Activated T-cell treated with anti-CD3 and anti-CD28 coated beads, Interleukin-2, amount 50 U/mL, for 1 hour (primary cell): ENCODE measurements around the gene ZNF462.
"Not testable (repeated sequence)": the region's sequence is repeated elsewhere in the genome, so short reads cannot be mapped to it uniquely, and the experiment has no call there.

Source experiments
- DNase-seq: peaks from one replicate; pipeline ENCODE4 v3.0.0-alpha.2; 2020

Gene ZNF462, protein sequence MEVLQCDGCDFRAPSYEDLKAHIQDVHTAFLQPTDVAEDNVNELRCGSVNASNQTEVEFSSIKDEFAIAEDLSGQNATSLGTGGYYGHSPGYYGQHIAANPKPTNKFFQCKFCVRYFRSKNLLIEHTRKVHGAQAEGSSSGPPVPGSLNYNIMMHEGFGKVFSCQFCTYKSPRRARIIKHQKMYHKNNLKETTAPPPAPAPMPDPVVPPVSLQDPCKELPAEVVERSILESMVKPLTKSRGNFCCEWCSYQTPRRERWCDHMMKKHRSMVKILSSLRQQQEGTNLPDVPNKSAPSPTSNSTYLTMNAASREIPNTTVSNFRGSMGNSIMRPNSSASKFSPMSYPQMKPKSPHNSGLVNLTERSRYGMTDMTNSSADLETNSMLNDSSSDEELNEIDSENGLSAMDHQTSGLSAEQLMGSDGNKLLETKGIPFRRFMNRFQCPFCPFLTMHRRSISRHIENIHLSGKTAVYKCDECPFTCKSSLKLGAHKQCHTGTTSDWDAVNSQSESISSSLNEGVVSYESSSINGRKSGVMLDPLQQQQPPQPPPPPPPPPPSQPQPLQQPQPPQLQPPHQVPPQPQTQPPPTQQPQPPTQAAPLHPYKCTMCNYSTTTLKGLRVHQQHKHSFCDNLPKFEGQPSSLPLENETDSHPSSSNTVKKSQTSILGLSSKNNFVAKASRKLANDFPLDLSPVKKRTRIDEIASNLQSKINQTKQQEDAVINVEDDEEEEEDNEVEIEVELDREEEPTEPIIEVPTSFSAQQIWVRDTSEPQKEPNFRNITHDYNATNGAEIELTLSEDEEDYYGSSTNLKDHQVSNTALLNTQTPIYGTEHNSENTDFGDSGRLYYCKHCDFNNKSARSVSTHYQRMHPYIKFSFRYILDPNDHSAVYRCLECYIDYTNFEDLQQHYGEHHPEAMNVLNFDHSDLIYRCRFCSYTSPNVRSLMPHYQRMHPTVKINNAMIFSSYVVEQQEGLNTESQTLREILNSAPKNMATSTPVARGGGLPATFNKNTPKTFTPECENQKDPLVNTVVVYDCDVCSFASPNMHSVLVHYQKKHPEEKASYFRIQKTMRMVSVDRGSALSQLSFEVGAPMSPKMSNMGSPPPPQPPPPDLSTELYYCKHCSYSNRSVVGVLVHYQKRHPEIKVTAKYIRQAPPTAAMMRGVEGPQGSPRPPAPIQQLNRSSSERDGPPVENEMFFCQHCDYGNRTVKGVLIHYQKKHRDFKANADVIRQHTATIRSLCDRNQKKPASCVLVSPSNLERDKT (N-terminal part only)

GRCh38 chr9:106862821-106863720 is at the start of gene ZNF462:
Gene ZNF462 (plus strand): TSS chr9:106863166. CDS start chr9:106923384, 60,218 bp downstream.
- no peak for DNase-seq

DNA sequence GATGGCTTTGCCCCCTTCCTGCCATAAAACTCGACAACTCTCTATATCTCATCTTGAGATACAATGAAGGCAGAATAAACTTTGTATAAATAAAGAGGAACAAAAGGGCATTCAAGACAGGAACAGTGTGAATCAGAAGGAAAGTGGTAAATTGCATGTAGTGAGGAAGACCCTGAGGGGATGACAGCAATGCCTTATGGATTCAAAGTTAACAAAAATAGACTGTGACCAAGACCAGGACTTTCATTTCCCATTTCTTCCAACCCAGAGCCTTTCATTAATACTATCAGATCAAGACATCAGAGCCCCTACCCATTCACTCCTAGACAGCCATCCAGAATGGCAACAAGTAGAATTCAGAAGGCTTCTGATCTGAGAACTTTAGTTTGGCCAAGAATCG is 46.4 kb upstream of the ZNF462 start:
- no peak for DNase-seq

- DNase-seq: no peak
Measured at GRCh38 chr9:106818034-106818433, 44.9 kb upstream of the ZNF462 start.

DNA sequence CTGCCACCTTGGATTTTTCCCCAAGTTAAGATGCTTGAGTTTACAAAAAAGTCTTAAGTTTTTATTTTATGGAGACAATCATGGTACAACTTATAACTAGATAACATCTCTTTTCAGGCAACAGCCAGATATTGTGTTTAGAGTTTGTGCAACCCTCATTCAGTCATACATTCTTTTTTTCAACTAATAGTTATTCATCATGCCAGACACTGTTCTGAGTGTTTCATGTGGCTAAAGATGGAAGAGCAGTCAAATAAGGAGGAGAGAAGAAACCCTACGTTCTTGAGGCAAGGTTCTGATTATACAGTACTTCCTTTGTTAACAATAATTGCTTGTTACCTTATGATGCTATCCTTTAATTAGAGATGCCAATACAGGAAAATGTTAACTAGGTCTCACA is 42.1 kb upstream of the ZNF462 start:
- DNase-seq: no peak

DNA sequence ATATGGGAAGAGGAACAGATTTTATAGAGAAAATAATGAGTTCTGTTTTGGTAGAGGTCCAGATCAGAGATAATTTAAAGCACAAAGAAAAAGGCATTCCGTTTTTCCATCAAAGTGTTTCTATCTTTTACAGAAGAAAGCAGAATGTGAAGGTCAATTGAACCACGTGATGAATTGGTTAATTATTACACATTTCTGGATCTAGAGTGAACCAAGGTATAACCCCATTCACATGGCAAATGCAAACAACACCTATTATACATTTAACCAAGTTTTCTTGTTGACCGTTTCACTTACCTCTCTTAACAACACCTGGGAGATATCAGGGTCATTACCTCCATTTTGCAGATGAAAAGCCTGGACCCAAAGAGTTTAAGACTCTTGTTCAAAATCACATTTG is 34.9 kb upstream of the ZNF462 start:
- DNase-seq: no peak

- DNase-seq: no peak
Measured at GRCh38 chr9:106828965-106829364, 34.0 kb upstream of the ZNF462 start.

DNA sequence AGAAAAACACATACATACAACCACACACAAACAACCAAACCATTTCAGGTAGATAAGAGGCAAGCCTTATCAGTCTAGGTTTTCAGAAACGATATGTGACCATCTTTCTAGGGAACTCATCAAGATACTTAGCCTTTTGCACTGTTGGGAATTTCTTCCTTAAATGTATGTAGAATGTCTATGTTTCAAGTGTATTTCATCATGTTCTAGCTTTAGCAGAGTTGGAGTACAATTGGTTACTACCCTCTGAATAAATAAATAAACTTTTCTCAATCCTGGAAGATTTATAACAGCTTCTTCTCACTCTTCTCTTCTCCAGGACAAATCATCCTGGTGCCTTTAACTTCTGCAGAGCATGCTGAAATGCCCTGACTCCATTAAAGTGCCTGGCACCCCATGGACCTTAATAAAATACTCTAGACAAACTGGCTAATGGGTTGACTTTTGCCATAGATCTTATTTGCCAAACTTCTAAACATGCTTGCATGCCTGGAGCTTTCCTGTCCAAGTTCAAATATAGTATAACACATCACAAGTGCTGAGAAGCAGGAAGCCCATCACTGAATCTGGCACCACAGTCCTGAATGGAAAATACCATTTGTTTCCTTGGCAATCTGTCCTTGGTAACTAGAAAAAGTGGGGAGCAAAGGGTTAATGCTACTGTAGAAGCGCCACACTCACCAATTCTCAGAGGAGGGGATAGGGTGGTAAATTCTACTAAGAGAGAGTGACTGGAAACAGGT is 33.1 kb upstream of the ZNF462 start:
- no peak for DNase-seq

GRCh38 chr9:106830527-106831150 is 32.3 kb upstream of the ZNF462 start:
- no peak for DNase-seq

DNA sequence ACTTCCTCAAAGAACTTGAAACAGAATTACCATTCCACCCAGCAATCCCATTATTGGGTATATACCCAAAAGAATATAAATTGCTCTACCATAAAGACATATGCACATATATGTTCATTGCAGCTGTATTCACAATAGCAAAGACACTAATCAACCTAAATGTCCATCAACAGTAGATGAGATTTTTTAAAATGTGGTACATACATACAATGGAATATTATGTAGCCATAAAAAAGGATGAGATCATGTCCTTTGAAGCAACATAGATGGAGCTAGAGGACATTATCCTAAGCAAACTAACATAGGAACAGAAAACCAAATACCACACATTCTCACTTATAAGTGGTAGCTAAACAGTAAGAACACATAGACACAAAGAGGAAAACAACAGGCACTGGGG is 28.1 kb upstream of the ZNF462 start:
- DNase-seq: no peak

- DNase-seq: no peak
Measured at GRCh38 chr9:106835840-106836239, 27.1 kb upstream of the ZNF462 start.

GRCh38 chr9:106843371-106843770 is 19.6 kb upstream of the ZNF462 start:
- DNase-seq: no peak

DNA sequence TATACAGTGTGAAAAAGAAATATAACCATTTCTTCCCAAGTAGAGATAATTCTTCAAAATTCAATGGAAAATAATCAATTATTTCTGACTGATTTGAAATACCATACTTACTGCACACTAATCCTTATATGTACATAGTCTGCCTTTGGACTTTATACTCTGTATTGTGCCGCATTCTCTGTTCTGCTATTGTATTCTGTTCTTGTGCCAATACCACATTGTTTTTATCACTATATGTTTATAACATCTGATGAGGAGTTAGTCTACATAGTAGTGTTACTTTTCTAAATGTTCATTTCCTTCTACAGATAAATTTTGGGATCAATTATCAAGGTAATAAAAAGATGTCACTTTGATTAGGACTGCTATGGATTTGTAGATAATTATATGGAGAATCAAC is 16.7 kb upstream of the ZNF462 start:
- DNase-seq: no peak

GRCh38 chr9:106846857-106847256 is 16.1 kb upstream of the ZNF462 start:
- DNase-seq: no peak

GRCh38 chr9:106851640-106852039 is 11.3 kb upstream of the ZNF462 start:
- DNase-seq: not testable (repeated sequence)

DNA sequence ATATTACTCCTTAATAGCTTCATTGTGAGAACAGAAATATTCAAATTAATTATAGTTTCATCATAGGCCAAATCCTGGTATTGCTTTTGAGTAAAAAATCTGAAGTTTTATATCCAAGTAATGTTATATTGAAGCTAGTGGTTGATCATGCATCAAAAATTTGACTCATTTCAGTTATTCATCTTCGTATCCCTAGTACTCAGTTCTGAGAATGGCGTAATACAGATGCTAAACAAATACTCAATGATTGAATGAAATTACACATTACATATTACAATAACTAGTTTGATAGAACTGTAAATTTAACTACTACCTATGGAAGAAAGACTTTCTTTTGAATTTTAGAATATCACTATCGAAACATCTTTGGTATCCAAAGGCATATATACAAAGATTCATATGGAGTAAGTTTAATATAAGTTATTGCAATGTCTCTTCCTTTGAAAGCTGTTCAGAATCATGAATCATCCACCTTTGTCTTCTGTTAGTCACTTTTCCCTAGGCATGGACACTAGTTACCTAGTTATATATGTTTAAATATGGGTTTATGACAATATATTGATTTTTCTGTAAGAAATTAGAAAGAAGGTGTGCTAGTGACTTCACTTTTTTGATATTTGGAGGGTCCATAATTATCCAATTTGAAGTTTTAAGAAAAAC is 5.0 kb upstream of the ZNF462 start:
- no peak for DNase-seq

DNA sequence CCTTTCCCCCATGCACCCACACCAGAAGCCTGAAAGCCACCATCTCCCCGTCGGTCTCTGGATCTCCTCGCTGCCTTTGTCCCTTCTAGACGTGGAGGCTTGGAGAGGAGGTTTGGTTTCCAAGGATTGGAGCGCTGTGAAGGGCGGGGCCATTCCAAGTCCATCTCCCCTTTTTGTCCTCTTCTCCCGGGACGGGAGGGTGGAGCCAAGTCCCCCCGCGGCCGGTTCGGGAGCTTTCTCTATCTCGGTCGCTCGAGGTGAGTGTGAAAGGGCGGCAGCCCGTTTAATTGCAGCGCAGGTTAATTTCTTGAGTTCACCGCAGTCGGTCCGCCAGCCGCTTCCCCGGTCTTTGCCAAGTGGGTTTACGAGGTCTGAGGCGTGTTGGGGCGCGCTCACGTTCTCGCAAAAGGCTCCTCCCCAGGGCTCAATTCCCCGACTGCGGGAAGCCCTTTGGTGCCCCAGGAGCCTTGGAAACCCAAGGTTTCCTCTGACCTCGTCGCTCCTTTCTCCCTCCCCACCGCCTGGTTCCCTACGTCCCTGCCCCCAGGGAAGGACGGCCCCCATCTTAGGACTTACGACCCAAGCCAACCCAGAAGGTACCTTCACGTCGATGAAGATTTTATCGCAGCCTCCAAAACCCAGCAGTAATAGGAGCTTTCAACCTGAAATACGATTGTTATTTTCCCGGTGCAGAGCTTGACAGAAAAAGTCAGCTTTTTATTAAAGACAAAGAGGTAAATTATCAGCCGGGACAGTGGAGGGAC is 2.8 kb upstream of the ZNF462 start:
- no peak for DNase-seq

DNA sequence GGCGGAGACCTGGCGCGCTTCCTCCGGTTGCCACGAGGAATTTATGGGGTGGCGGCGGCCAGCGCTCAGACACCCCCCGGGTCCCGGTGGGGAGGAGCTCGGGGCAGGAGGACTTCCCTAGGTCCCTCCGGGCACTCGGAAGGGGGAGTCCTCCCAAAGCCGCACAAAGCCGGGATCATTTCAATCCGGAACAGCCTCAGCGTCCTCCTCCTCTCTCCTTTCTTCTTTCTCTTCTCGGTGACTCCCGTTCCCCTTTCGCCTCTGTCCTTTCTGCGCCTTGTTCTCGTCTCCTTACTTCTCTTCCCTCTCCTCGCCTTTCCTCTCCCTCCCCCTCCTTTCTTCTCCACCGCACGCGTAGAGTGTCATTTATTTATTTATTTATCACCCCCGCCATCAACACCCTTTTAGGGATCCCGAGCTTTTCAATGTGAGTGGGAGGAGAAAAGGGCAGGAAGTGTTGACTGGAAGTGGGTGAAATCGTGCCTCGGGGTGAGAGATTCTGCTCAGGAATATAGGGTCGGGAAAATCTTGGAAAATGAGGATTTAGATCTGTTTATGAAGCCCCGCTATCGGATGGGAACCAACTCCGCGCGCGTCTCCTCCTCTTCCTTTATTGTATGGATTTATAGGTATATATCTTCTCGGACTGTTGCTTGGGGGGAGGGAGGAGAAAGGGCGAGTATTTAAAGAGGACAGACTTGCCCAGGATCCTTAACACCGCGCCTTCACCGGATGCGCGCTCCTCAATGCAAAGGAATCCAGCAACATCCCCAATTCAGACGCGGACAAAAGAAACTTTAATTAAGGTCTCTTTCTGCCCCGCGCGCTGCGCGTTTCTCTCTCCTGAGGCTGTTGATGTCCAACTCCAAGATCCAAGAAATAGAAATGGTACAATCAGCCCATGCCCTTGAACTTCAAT is 2.0 kb upstream of the ZNF462 start:
- no peak for DNase-seq

- DNase-seq: no peak
Measured at GRCh38 chr9:106861640-106862109, 1.3 kb upstream of the ZNF462 start.
